Measurements from ENCODE around the gene TUBGCP3. TPM values are rescaled to one million over a fixed set of nuclear protein-coding genes. Genes with fewer than 3 reads are reported as not detected.

TUBGCP3 gene
- total RNA-seq, 1 donor from 2014 or later: 16.0 TPM

DNA sequence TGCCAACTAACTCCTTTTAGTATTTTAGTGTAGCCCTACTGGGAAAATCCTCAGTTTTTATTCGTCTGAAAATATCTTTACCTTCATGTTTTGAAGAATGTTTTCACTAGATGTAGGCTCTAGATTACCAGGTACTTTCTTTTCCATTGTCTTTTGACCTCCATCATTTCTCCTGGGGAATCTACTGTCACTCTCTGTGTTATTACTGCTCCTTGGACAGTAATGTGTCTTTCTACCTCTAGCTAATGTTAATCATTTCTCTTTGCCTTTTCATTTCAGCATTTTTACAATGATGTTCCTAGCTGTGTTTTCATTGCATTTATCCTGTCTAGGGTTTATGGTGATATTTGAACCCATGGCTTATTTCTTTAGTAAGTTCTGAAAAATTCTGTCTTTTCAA, 149.9 kb downstream of the TUBGCP3 start:
- ATAC-seq (no peak), DNase-seq (no peak)
- intact Hi-C loops (cut with micrococcal nuclease): no loop called here

DNA sequence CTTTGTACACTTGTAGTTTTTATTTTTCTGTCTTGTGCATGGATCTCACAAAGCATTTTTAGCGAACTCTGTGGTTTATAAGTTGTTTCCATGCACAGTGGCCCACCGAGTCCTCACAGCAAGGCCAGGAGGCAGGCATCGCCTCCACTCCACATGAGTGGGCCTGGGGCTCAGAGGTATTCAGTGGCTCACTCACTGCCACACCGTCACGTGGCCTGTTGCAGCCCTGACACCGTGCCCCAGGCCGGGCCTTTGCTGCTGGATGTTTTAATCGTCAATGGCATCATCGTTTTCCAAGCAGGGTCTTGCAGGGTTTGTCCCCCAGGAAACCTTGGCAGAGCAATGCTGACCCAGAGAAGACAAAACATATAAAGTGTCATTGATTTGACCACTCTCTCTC, 152.0 kb downstream of the TUBGCP3 start:
- ATAC-seq: no peak
- DNase-seq: no peak
- intact Hi-C loops (cut with micrococcal nuclease): no loop called here

Other genes starting within 250 kb of the TUBGCP3 start
- not detected for gene SPACA7, start 211.8 kb downstream of the TUBGCP3 start, total RNA-seq
- gene ATP11A, start 101.9 kb upstream of the TUBGCP3 start, total RNA-seq: 102 TPM

Measured in left ventricle myocardium superior (tissue), 1 donor.